ENCODE data around the gene NOB1.

DNA sequence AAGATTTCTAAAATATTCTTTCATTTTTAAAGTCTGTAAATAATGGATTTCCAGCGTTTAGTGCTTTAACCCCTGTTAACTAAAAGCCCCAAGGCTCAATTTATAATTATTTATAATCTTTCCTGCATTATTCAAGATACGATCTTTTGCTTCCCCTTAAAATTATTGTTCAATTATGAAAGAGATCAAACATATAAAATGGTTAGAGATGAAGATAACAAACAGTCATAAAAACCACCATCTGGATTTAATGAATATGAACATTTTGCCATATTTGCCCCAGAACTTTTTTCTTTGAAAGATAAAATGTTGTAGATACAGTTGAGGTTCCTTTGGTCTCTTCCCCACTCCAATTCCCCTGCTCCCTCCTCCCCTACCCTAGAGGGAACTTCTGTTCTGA lies 25.0 kb upstream of the NOB1 start:
- TF ChIP-seq, protein P1, sequence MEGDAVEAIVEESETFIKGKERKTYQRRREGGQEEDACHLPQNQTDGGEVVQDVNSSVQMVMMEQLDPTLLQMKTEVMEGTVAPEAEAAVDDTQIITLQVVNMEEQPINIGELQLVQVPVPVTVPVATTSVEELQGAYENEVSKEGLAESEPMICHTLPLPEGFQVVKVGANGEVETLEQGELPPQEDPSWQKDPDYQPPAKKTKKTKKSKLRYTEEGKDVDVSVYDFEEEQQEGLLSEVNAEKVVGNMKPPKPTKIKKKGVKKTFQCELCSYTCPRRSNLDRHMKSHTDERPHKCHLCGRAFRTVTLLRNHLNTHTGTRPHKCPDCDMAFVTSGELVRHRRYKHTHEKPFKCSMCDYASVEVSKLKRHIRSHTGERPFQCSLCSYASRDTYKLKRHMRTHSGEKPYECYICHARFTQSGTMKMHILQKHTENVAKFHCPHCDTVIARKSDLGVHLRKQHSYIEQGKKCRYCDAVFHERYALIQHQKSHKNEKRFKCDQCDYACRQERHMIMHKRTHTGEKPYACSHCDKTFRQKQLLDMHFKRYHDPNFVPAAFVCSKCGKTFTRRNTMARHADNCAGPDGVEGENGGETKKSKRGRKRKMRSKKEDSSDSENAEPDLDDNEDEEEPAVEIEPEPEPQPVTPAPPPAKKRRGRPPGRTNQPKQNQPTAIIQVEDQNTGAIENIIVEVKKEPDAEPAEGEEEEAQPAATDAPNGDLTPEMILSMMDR (conservative IDR thresholded peaks at IDR 0.05; ENCODE audit: low read length), result no peak
- no peak for TF ChIP-seq EZH2phosphoT487 (IDR thresholded peaks at IDR 0.05; ENCODE audit: borderline replicate concordance)
